SU-DHL-6 (cell line): ENCODE results near the gene SLC22A3.

Experiments
- H2AFZ ChIP-seq: fragments of 200-600 bp; sonication (generic); 2 replicates; pipeline ENCODE4 v1.6.1; 2014; ENCODE audit warnings: low read depth, mild to moderate bottlenecking, moderate library complexity, mixed read lengths, antibody characterized with exemption, low read length; ENCODE audit not compliant: severe bottlenecking
- H3F3A ChIP-seq: fragments of 200-600 bp; shearing (Covaris generic); 2 replicates; pipeline ENCODE4 v1.6.0; 2016; ENCODE audit warnings: antibody characterized with exemption, mild to moderate bottlenecking; ENCODE audit not compliant: insufficient read depth
- H3K27ac ChIP-seq: fragments of 200-600 bp; sonication (generic); 2 replicates; pipeline ENCODE4 v1.5.1; 2016; ENCODE audit warnings: low read depth, mild to moderate bottlenecking, low read length, moderate library complexity, mixed read lengths
- H3K27me3 ChIP-seq: fragments of 200-600 bp; sonication (generic), shearing (Covaris generic); 2 replicates; pipeline ENCODE4 v1.6.0; 2014; ENCODE audit warnings: mild to moderate bottlenecking, low read length
- H3K36me3 ChIP-seq: fragments of 200-600 bp; sonication (generic); 2 replicates; pipeline ENCODE4 v1.6.1; 2014; ENCODE audit warnings: mild to moderate bottlenecking, low read length, mixed read lengths
- H3K4me2 ChIP-seq: fragments of 300-600, 200-600 bp; shearing (Covaris generic), sonication (generic); 2 replicates; pipeline ENCODE4 v1.6.0; 2014; ENCODE audit warnings: low read length, low read depth, mild to moderate bottlenecking; ENCODE audit not compliant: poor library complexity, severe bottlenecking
- H3K4me3 ChIP-seq: fragments of 200-600 bp; sonication (generic); 2 replicates; pipeline ENCODE4 v1.5.1; 2014; ENCODE audit warnings: antibody characterized with exemption, low read length, mild to moderate bottlenecking, mixed read lengths; ENCODE audit not compliant: insufficient read depth, poor library complexity, severe bottlenecking
- H3K79me2 ChIP-seq: fragments of 200-600 bp; sonication (generic); 2 replicates; pipeline ENCODE4 v1.6.1; 2014; ENCODE audit warnings: mild to moderate bottlenecking, low read length, moderate library complexity; ENCODE audit not compliant: insufficient read depth
- H3K9ac ChIP-seq: fragments of 200-600 bp; sonication (generic); 2 replicates; pipeline ENCODE4 v1.7.0; 2014; ENCODE audit warnings: mild to moderate bottlenecking, low read length
- H3K9me2 ChIP-seq: fragments of 200-600 bp; sonication (generic); replicated peaks from 2 replicates; pipeline ENCODE4 v1.6.1; 2014; ENCODE audit warnings: low read length; ENCODE audit not compliant: insufficient read depth
- H3K9me3 ChIP-seq: fragments of 200-600 bp; sonication (generic); 2 replicates; pipeline ENCODE4 v1.6.1; 2014; ENCODE audit warnings: low read length, mixed read lengths; ENCODE audit not compliant: insufficient read depth
- H4K20me1 ChIP-seq: fragments of 200-600 bp; sonication (generic); 2 replicates; pipeline ENCODE4 v1.6.1; 2014; ENCODE audit warnings: low read depth, mild to moderate bottlenecking, antibody characterized with exemption, low read length, moderate library complexity, mixed read lengths
- CTCF ChIP-seq: fragments of 200-600 bp; sonication (generic); IDR thresholded peaks from one replicate; pipeline ENCODE4 v1.5.1; 2017; ENCODE audit warnings: antibody characterized with exemption, mild to moderate bottlenecking, low read length, moderate library complexity; ENCODE audit not compliant: insufficient read depth, poor library complexity, severe bottlenecking
- EZH2phosphoT487 ChIP-seq: fragments of 200-600 bp; sonication (generic), shearing (Covaris generic); conservative IDR thresholded peaks from 2 replicates; pipeline ENCODE4 v1.6.1; 2018; ENCODE audit warnings: mild to moderate bottlenecking, antibody characterized with exemption, low read length, moderate library complexity, mixed read lengths

The SLC22A3 gene

GRCh38 chr6:160328447-160328846 is 19.7 kb upstream of the SLC22A3 start:
- H2AFZ ChIP-seq, result no peak overlapping the region
- no peaks in the 10 kb centered on the region for H3F3A ChIP-seq
- no peak for TF ChIP-seq EZH2phosphoT487
- no peak for TF ChIP-seq CTCF

DNA sequence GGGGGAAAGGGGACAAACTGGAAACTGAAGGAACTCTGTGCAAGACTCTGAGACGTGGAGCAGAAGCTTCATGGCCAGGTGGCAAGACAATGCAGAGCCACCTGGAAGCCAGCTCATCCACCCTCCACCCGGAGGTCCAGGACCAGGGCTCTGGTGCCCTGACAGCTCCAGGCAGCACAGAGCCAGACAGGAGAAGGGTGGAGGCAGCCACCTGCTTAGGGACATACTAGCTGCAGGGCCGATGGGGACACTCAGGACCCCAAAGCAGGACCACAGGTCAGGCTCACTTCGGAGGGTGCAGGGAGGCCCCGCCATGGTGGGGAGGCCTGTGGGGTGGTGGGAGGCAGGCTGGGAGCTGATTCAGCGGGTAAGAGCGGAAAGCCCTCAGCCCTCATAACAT is 19.0 kb upstream of the SLC22A3 start:
- H3K36me3 ChIP-seq, result no peaks in the 10 kb centered on the region
- H3K4me2 ChIP-seq, result no peak overlapping the region

More at GRCh38 chr6:160328447-160328846, 19.7 kb upstream of the SLC22A3 start:
- Histone ChIP-seq H3K9ac (no peak overlapping the region), H3K4me3 (no peak overlapping the region), H3K9me3 (no peaks in the 10 kb centered on the region), H4K20me1 (no peaks in the 10 kb centered on the region), H3K27ac (no peak overlapping the region), H3K4me2 (no peak overlapping the region), H3K27me3 (no peaks in the 10 kb centered on the region), H3K36me3 (no peaks in the 10 kb centered on the region), H3K9me2 (no peaks in the 10 kb centered on the region), H3K79me2 (no peaks in the 10 kb centered on the region)

DNA sequence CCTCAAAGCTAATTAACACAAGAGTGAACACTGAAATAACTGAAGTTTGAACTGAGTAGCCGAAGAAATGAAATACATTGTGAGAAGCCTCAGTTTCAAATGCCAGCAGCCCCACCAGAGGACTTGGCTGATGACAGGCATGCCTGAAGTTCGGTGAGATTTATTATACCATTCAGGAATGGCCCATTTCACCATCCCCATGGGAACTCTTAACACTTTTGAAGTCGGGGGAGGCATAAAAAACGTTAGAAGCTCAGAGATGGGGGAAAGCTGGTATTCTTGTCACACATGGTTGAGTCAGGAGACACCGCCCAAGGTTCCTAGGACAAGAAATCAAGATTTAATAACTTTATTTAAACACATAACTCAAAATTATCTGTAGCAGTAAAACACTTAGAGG is 17.6 kb upstream of the SLC22A3 start:
- Histone ChIP-seq H2AFZ (no peak overlapping the region), H3K9ac (no peak overlapping the region), H3K9me2 (no peaks in the 10 kb centered on the region), H3F3A (no peaks in the 10 kb centered on the region), H3K9me3 (no peaks in the 10 kb centered on the region), H3K27me3 (no peaks in the 10 kb centered on the region), H3K4me3 (no peak overlapping the region), H3K79me2 (no peaks in the 10 kb centered on the region), H4K20me1 (no peaks in the 10 kb centered on the region), H3K4me2 (no peak overlapping the region), H3K27ac (no peak overlapping the region), H3K36me3 (no peaks in the 10 kb centered on the region)
- TF ChIP-seq CTCF (no peak), EZH2phosphoT487 (no peak)

More for the DNA sequence above, 19.0 kb upstream of the SLC22A3 start:
- TF ChIP-seq EZH2phosphoT487, result no peak
- no peak for TF ChIP-seq CTCF
- Histone ChIP-seq H3K9me3 (no peaks in the 10 kb centered on the region), H3F3A (no peaks in the 10 kb centered on the region), H3K27ac (no peak overlapping the region), H4K20me1 (no peaks in the 10 kb centered on the region), H3K27me3 (no peaks in the 10 kb centered on the region), H3K4me3 (no peak overlapping the region), H3K9ac (no peak overlapping the region), H2AFZ (no peak overlapping the region), H3K79me2 (no peaks in the 10 kb centered on the region), H3K9me2 (no peaks in the 10 kb centered on the region)
